H9 (cell line): ENCODE data around the gene ERC2. TPM values are rescaled to one million over a fixed set of nuclear protein-coding genes. Genes with fewer than 3 reads are reported as not detected.

Source experiments
- DNase-seq: peaks from one replicate; pipeline ENCODE4 v3.0.0-alpha.2; 2017
- H2AFZ ChIP-seq: one replicate; pipeline ENCODE4 v1.6.1; 2013; ENCODE audit warnings: mild to moderate bottlenecking, low read length, control low read depth, moderate library complexity
- H2AK5ac ChIP-seq: 2 replicates; pipeline ENCODE4 v1.6.1; 2013; ENCODE audit warnings: low read length, control low read depth, mixed read lengths; ENCODE audit not compliant: insufficient read length
- H2BK120ac ChIP-seq: one replicate; pipeline ENCODE4 v1.6.1; 2013; ENCODE audit warnings: low read depth, mild to moderate bottlenecking, low read length, control low read depth, inconsistent platforms; ENCODE audit not compliant: poor library complexity, severe bottlenecking
- H2BK12ac ChIP-seq: 2 replicates; pipeline ENCODE4 v1.6.1; 2013; ENCODE audit warnings: low read length, control low read depth, mixed read lengths, low read depth; ENCODE audit not compliant: insufficient read length
- H2BK15ac ChIP-seq: 2 replicates; pipeline ENCODE4 v1.6.1; 2013; ENCODE audit warnings: low read depth, low read length, control low read depth
- H2BK20ac ChIP-seq: one replicate; pipeline ENCODE4 v1.6.1; 2013; ENCODE audit warnings: low read depth, mild to moderate bottlenecking, low read length, control low read depth, inconsistent platforms; ENCODE audit not compliant: poor library complexity, severe bottlenecking
- H2BK5ac ChIP-seq: 2 replicates; pipeline ENCODE4 v1.6.1; 2013; ENCODE audit warnings: low read length, control low read depth, mixed read lengths; ENCODE audit not compliant: insufficient read length
- H3K14ac ChIP-seq: 2 replicates; pipeline ENCODE4 v1.6.1; 2013; ENCODE audit warnings: low read length, control low read depth; ENCODE audit not compliant: insufficient read depth
- H3K18ac ChIP-seq: 2 replicates; pipeline ENCODE4 v1.6.1; 2013; ENCODE audit warnings: low read depth, mild to moderate bottlenecking, mixed read lengths, low read length, control low read depth; ENCODE audit not compliant: insufficient read length
- H3K23ac ChIP-seq: 2 replicates; pipeline ENCODE4 v1.6.1; 2013; ENCODE audit warnings: low read length, control low read depth, mixed read lengths, low read depth; ENCODE audit not compliant: insufficient read length
- H3K23me2 ChIP-seq: 2 replicates; pipeline ENCODE4 v1.6.1; 2013; ENCODE audit warnings: low read depth, mild to moderate bottlenecking, mixed read lengths, low read length, control low read depth; ENCODE audit not compliant: insufficient read length, poor library complexity, severe bottlenecking
- H3K27ac ChIP-seq: 2 replicates; pipeline ENCODE4 v1.5.1; 2013; ENCODE audit warnings: low read length, control low read depth, mixed read lengths, low read depth; ENCODE audit not compliant: insufficient read length
- H3K27me3 ChIP-seq: 2 replicates; pipeline ENCODE4 v1.6.1; 2013; ENCODE audit warnings: low read length, control low read depth, inconsistent platforms; ENCODE audit not compliant: insufficient read depth
- H3K4ac ChIP-seq: 2 replicates; pipeline ENCODE4 v1.6.1; 2013; ENCODE audit warnings: low read depth, mild to moderate bottlenecking, control low read depth, inconsistent platforms, low read length, moderate library complexity
- H3K4me1 ChIP-seq: 2 replicates; pipeline ENCODE4 v1.6.1; 2013; ENCODE audit warnings: low read length, control low read depth, inconsistent platforms; ENCODE audit not compliant: insufficient read depth
- H3K4me2 ChIP-seq: 2 replicates; pipeline ENCODE4 v1.6.1; 2013; ENCODE audit warnings: low read length, control low read depth, mixed read lengths; ENCODE audit not compliant: insufficient read length, insufficient read depth
- H3K56ac ChIP-seq: 2 replicates; pipeline ENCODE4 v1.6.1; 2013; ENCODE audit warnings: low read depth, mild to moderate bottlenecking, mixed read lengths, low read length, control low read depth; ENCODE audit not compliant: insufficient read length
- H3K79me1 ChIP-seq: 2 replicates; pipeline ENCODE4 v1.6.1; 2013; ENCODE audit warnings: low read depth, mild to moderate bottlenecking, moderate library complexity, low read length, control low read depth, inconsistent platforms; ENCODE audit not compliant: insufficient read depth, poor library complexity, severe bottlenecking
- H3K79me2 ChIP-seq: 2 replicates; pipeline ENCODE4 v1.6.1; 2013; ENCODE audit warnings: low read length, control low read depth, inconsistent platforms; ENCODE audit not compliant: insufficient read depth
- H3K9ac ChIP-seq: 2 replicates; pipeline ENCODE4 v1.6.1; 2013; ENCODE audit warnings: low read length, control low read depth, mixed read lengths; ENCODE audit not compliant: insufficient read length; ENCODE audit errors: extremely low read depth
- H3K9me3 ChIP-seq: one replicate; pipeline ENCODE4 v1.6.1; 2013; ENCODE audit warnings: low read depth, low read length, inconsistent platforms; ENCODE audit not compliant: control insufficient read depth
- H3T11ph ChIP-seq: one replicate; pipeline ENCODE4 v1.6.1; 2013; ENCODE audit warnings: mild to moderate bottlenecking, low read length, control low read depth, inconsistent platforms
- H4K20me1 ChIP-seq: one replicate; pipeline ENCODE4 v1.6.1; 2013; ENCODE audit not compliant: control insufficient read depth, insufficient read length, insufficient read depth
- H4K5ac ChIP-seq: 2 replicates; pipeline ENCODE4 v1.6.1; 2013; ENCODE audit warnings: low read depth, mild to moderate bottlenecking, mixed read lengths, low read length, control low read depth; ENCODE audit not compliant: insufficient read length
- H4K8ac ChIP-seq: replicated peaks from 2 replicates; pipeline ENCODE4 v1.6.1; 2013; ENCODE audit warnings: low read length, control low read depth, mixed read lengths, low read depth; ENCODE audit not compliant: insufficient read length
- H4K91ac ChIP-seq: 2 replicates; pipeline ENCODE4 v1.6.1; 2013; ENCODE audit warnings: low read depth, mild to moderate bottlenecking, moderate library complexity, mixed read lengths, low read length, control low read depth; ENCODE audit not compliant: insufficient read length
- H3K27ac Mint-ChIP-seq, 3 experiments: 2 replicates in 2 of 3; 3 replicates in 1 of 3; pipeline ENCODE4 v1.8.0; 2020 to 2021; ENCODE audit warnings: mixed read lengths in 3 of 3, mild to moderate bottlenecking in 1 of 3, moderate library complexity in 1 of 3
- H3K27me3 Mint-ChIP-seq: 2 replicates; pipeline ENCODE4 v1.8.0; 2021; ENCODE audit warnings: low read depth, mild to moderate bottlenecking, moderate library complexity, mixed read lengths
- H3K36me3 Mint-ChIP-seq, 3 experiments: 2 replicates in 2 of 3; 3 replicates in 1 of 3; pipeline ENCODE4 v1.8.0; 2020 to 2021; ENCODE audit warnings: low read depth in 3 of 3, mixed read lengths in 3 of 3; ENCODE audit not compliant: insufficient read depth in 1 of 3
- H3K4me1 Mint-ChIP-seq, 2 experiments: 2 replicates each; pipeline ENCODE4 v1.8.0; 2020; ENCODE audit warnings: mixed read lengths in 2 of 2
- H3K4me3 Mint-ChIP-seq, 2 experiments: 2 replicates in 1 of 2; 3 replicates in 1 of 2; pipeline ENCODE4 v1.8.0; 2020 to 2021; ENCODE audit warnings: mild to moderate bottlenecking in 2 of 2, mixed read lengths in 2 of 2, moderate library complexity in 1 of 2
- H3K9me3 Mint-ChIP-seq, 2 experiments: 2 replicates in 1 of 2; 3 replicates in 1 of 2; pipeline ENCODE4 v1.8.0; 2020; ENCODE audit warnings: mild to moderate bottlenecking in 2 of 2, mixed read lengths in 2 of 2, moderate library complexity in 1 of 2
- CTCF ChIP-seq: fragments of 200-600 bp; sonication (generic); conservative IDR thresholded peaks from 3 replicates; pipeline ENCODE4 v1.8.0; 2021; ENCODE audit warnings: antibody characterized with exemption, mild to moderate bottlenecking
- WGBS: extraction: QIAGEN DNeasy Blood & Tissue Kit; methylation state at CpG from one replicate; pipeline ENCODE4 v1.1.7; 2013; ENCODE audit warnings: missing lambda C conversion rate, low lambda C conversion rate, mixed read lengths; ENCODE audit not compliant: insufficient read length; ENCODE audit errors: extremely low coverage; 5-methylcytosine and 5-hydroxymethylcytosine counted together
- total RNA-seq: library from RNA; stranded (reverse); gene quantifications from 2 replicates; pipeline ENCODE4 v1.2.1, GENCODE V29; 2021

ERC2 gene
- total RNA-seq, 1 experiment from 2014 or later, result 15.4 TPM

DNA sequence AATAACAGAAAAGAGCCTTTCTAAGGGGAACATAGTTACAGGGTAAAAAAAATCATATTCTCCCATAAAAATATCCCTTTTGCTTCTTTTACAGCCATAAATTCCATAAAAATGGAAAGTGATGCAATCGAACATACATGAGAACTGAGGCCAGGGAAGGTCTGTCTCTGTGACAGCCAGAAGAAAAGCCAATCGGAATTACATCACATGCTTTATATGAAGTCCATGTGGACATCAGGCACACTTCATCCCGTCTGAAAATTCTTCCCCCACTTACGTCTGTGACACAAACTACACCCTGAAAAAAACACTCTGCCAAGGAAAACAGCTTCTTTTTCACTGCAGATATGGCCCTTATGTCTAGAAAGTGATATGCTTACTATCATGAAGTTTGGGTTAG, 323.5 kb downstream of the ERC2 start:
- Histone ChIP-seq H3K18ac (no peak overlapping the region), H4K8ac (no peak overlapping the region), H3K23me2 (no peaks in the 10 kb centered on the region), H2BK15ac (no peak overlapping the region), H3K9ac (no peak overlapping the region), H3K4me1 (no peaks in the 10 kb centered on the region), H2BK5ac (no peak overlapping the region), H4K5ac (no peak overlapping the region), H2BK20ac (no peak overlapping the region), H3K79me1 (no peaks in the 10 kb centered on the region), H3K79me2 (no peaks in the 10 kb centered on the region), H3K27ac (no peak overlapping the region), H3K23ac (no peak overlapping the region), H3K9me3 (no peaks in the 10 kb centered on the region), H3K27me3 (no peaks in the 10 kb centered on the region), H2AK5ac (no peak overlapping the region), H2BK120ac (no peak overlapping the region), H2BK12ac (no peak overlapping the region), H4K20me1 (no peaks in the 10 kb centered on the region), H3K14ac (no peak overlapping the region), H4K91ac (no peak overlapping the region), H2AFZ (no peak overlapping the region), H3T11ph (no peak overlapping the region), H3K56ac (no peak overlapping the region), H3K4ac (no peak overlapping the region), H3K4me2 (no peak overlapping the region)
- no peak overlapping the region for H3K27ac Mint-ChIP-seq
- no peak for DNase-seq
- H3K4me1 Mint-ChIP-seq, result peaks cover 0 to 5% of the 10 kb centered on the region in 2 experiments; a peak in 3 of 4 replicates
- H3K4me3 Mint-ChIP-seq, result no peak overlapping the region
- no peak for TF ChIP-seq CTCF
- no peaks in the 10 kb centered on the region for H3K27me3 Mint-ChIP-seq
- no CpG with 5 or more reads among the region's 4 CpGs for WGBS
- H3K9me3 Mint-ChIP-seq, result no peaks in the 10 kb centered on the region
- H3K36me3 Mint-ChIP-seq, result 0 out of 7 replicates have a peak, but pooled peaks cover 0 to 2% (median 0%) of the 10 kb centered on the region in 3 experiments
